ENCODE measurements around the gene POLDIP2. TPM values are rescaled to one million over a fixed set of nuclear protein-coding genes. Genes with fewer than 3 reads are reported as not detected.

Gene POLDIP2
- total and polyA plus RNA-seq, 9 of the 15 experiments (the other 6 are each of a cell fraction or from before 2014, with no cell fraction given) = 22.0 to 137 (median 104) TPM

DNA sequence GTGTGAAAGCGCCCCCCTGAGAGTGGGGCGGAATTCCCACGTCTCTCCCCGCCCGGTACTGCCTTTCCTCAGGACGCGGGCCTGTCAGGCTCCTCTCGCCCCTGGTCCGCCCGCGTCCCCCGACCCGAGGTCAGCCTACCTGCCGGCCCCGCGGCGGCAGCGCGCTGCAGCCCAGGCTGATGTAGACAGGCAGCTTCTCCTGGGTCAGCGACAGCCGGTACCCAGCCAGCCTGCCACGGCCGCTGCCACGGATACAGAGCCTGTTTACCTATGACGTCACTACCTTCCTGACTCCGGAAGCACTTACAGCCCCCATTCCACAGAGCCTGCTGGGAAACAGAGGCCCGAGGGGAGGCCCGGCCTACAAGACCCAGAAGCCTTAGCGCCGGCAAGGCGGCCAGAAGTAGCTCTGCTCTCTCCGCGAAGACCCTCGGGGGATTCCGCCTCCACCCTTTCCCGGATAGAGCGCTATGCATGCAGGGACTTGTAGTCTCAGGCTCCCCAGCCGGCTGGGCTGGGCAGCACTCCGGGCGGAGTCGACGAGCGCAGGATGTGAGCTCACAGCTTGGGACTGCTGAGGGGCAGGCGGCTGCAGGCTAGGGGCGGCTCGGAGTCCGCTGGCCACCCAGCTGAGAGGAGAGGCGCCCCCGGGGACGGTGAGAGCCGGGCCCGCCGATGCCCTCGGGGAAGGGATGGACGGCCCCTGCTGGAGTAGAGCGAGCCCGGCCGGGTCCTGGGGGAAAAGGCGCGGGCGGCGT lies 21.9 kb downstream of the POLDIP2 start, which contains the start of the genes IFT20 and TNFAIP1 (continued):
- TF ChIP-seq ZC3H4 (CRISPR knock-in tag; IDR thresholded peaks at IDR 0.05; ENCODE audit: borderline replicate concordance) = no peak
- TF ChIP-seq PML (IDR thresholded peaks at IDR 0.05; ENCODE audit: low read length) = peak; percentile 32; the same call in 1 of the 2 replicates
- TF ChIP-seq, protein P1, sequence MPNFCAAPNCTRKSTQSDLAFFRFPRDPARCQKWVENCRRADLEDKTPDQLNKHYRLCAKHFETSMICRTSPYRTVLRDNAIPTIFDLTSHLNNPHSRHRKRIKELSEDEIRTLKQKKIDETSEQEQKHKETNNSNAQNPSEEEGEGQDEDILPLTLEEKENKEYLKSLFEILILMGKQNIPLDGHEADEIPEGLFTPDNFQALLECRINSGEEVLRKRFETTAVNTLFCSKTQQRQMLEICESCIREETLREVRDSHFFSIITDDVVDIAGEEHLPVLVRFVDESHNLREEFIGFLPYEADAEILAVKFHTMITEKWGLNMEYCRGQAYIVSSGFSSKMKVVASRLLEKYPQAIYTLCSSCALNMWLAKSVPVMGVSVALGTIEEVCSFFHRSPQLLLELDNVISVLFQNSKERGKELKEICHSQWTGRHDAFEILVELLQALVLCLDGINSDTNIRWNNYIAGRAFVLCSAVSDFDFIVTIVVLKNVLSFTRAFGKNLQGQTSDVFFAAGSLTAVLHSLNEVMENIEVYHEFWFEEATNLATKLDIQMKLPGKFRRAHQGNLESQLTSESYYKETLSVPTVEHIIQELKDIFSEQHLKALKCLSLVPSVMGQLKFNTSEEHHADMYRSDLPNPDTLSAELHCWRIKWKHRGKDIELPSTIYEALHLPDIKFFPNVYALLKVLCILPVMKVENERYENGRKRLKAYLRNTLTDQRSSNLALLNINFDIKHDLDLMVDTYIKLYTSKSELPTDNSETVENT (CRISPR knock-in tag; IDR thresholded peaks at IDR 0.05) = no peak
- TF ChIP-seq RBM14 (IDR thresholded peaks at IDR 0.05; ENCODE audit: borderline replicate concordance, insufficient read depth, low read depth, low read length) = no peak
- peak; percentile 87 for TF ChIP-seq OTX1 (CRISPR knock-in tag; IDR thresholded peaks at IDR 0.05)
- TF ChIP-seq RB1 (IDR thresholded peaks at IDR 0.05; ENCODE audit: low read depth) = peak; percentile 32
- TF ChIP-seq, protein P2, sequence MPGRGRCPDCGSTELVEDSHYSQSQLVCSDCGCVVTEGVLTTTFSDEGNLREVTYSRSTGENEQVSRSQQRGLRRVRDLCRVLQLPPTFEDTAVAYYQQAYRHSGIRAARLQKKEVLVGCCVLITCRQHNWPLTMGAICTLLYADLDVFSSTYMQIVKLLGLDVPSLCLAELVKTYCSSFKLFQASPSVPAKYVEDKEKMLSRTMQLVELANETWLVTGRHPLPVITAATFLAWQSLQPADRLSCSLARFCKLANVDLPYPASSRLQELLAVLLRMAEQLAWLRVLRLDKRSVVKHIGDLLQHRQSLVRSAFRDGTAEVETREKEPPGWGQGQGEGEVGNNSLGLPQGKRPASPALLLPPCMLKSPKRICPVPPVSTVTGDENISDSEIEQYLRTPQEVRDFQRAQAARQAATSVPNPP (IDR thresholded peaks at IDR 0.05; ENCODE audit: borderline replicate concordance, insufficient read depth, insufficient read length) = no peak
- peak; percentile 82 to 88 for TF ChIP-seq MAZ (CRISPR knock-in tag; conservative IDR thresholded peaks at IDR 0.05 in 1 of 2, IDR thresholded peaks at IDR 0.05 in 1 of 2)
- TF ChIP-seq ZNF830 (CRISPR knock-in tag; IDR thresholded peaks at IDR 0.05) = no peak
- no peak for TF ChIP-seq ZNF224 (CRISPR knock-in tag; IDR thresholded peaks at IDR 0.05)
- TF ChIP-seq, protein P3, sequence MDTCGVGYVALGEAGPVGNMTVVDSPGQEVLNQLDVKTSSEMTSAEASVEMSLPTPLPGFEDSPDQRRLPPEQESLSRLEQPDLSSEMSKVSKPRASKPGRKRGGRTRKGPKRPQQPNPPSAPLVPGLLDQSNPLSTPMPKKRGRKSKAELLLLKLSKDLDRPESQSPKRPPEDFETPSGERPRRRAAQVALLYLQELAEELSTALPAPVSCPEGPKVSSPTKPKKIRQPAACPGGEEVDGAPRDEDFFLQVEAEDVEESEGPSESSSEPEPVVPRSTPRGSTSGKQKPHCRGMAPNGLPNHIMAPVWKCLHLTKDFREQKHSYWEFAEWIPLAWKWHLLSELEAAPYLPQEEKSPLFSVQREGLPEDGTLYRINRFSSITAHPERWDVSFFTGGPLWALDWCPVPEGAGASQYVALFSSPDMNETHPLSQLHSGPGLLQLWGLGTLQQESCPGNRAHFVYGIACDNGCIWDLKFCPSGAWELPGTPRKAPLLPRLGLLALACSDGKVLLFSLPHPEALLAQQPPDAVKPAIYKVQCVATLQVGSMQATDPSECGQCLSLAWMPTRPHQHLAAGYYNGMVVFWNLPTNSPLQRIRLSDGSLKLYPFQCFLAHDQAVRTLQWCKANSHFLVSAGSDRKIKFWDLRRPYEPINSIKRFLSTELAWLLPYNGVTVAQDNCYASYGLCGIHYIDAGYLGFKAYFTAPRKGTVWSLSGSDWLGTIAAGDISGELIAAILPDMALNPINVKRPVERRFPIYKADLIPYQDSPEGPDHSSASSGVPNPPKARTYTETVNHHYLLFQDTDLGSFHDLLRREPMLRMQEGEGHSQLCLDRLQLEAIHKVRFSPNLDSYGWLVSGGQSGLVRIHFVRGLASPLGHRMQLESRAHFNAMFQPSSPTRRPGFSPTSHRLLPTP (IDR thresholded peaks at IDR 0.05; ENCODE audit: borderline replicate concordance, extremely low read depth, insufficient read length) = no peak
- TF ChIP-seq HMG20A (CRISPR knock-in tag; conservative IDR thresholded peaks at IDR 0.05) = no peak
- no peak for TF ChIP-seq ZNF12 (CRISPR knock-in tag; IDR thresholded peaks at IDR 0.05)
- peak in 1 of 2 experiments; percentile 85; a peak in 2 of 4 replicates for TF ChIP-seq KDM4B (IDR thresholded peaks at IDR 0.05; ENCODE audit: borderline replicate concordance in 2 of 2, low read depth in 1 of 2)
- TF ChIP-seq, protein P4, sequence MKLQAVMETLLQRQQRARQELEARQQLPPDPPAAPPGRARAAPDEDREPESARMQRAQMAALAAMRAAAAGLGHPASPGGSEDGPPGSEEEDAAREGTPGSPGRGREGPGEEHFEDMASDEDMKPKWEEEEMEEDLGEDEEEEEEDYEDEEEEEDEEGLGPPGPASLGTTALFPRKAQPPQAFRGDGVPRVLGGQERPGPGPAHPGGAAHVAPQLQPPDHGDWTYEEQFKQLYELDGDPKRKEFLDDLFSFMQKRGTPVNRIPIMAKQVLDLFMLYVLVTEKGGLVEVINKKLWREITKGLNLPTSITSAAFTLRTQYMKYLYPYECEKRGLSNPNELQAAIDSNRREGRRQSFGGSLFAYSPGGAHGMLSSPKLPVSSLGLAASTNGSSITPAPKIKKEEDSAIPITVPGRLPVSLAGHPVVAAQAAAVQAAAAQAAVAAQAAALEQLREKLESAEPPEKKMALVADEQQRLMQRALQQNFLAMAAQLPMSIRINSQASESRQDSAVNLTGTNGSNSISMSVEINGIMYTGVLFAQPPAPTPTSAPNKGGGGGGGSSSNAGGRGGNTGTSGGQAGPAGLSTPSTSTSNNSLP (IDR thresholded peaks at IDR 0.05; ENCODE audit: borderline replicate concordance, low read depth, low read length) = no peak
- no peak for TF ChIP-seq CEBPG (CRISPR knock-in tag; IDR thresholded peaks at IDR 0.05)
- TF ChIP-seq CEBPG (tag; conservative IDR thresholded peaks at IDR 0.05 in 1 of 2, IDR thresholded peaks at IDR 0.05 in 1 of 2) = no peak

Data from K562 (cell line).